HG03575 (cell line): ENCODE measurements around the gene PSMB7.

Experiments
- ATAC-seq: cut with Tn5 transposase; IDR thresholded peaks from one replicate; pipeline ENCODE4 v1.9.1; 2021; ENCODE audit not compliant: unreplicated experiment, insufficient number of reproducible peaks, low FRiP score; ENCODE audit errors: extremely low read depth

PSMB7 gene

GRCh38 chr9:124366476-124367220 is 48.6 kb downstream of the PSMB7 start:
- no peak for ATAC-seq

DNA sequence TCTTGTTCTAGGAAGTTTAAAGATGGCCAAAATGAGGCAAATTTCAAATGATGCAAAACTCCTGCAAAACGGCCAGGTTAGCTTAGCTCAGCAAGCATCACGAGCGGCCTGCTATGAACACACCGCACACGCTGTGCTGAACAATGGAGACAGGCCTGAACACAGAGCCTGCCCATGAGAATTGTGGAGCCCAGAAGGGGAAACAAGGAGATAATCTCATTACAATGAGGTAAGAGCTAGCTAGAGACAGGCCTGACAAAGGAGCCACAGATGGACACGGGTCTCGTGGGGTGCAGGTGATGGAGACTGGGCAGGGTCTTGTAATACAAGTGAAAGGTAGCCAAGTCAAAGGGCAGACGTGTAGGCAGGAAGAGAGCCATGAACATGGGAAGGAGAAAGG is 50.2 kb downstream of the PSMB7 start:
- no peak for ATAC-seq

DNA sequence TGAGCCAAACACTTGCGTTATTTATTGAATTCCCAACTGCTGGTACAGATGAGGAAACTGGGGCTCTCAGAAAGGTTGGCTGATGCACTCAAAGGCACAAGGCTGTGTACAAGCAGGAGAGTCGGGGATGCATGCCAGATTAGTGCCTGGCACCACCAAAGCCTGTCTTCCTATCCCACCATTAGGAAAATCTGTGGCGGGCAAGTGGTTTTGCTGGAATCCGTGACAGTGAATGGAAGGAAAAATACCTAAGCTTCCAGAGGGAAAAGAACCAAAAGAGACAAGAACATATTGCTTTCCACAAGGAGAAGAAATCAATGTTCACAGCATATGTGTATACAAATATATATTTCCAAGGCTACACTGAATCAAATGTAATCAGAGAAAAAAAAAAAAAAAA is 51.1 kb downstream of the PSMB7 start:
- ATAC-seq: no peak

GRCh38 chr9:124363326-124364096 is 51.7 kb downstream of the PSMB7 start:
- no peak for ATAC-seq

DNA sequence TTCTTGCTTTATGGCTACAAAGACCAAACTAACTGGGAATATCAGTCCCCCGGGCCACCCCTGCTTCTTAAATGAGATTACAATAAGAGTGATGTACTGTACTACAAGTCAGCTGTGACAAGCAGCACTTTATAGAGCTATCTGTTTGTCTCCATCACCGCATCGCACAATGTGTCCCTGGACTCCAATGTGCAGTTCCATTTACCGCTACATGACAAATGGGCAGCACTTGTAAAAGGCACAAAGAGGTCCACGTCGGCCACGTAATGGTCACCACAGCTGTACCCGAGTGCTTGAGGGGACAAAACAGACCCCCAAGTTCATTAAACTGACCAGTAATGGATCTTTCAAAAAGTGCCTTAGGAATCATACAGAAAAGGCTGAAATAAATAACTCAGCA is 54.1 kb downstream of the PSMB7 start:
- no peak for ATAC-seq

DNA sequence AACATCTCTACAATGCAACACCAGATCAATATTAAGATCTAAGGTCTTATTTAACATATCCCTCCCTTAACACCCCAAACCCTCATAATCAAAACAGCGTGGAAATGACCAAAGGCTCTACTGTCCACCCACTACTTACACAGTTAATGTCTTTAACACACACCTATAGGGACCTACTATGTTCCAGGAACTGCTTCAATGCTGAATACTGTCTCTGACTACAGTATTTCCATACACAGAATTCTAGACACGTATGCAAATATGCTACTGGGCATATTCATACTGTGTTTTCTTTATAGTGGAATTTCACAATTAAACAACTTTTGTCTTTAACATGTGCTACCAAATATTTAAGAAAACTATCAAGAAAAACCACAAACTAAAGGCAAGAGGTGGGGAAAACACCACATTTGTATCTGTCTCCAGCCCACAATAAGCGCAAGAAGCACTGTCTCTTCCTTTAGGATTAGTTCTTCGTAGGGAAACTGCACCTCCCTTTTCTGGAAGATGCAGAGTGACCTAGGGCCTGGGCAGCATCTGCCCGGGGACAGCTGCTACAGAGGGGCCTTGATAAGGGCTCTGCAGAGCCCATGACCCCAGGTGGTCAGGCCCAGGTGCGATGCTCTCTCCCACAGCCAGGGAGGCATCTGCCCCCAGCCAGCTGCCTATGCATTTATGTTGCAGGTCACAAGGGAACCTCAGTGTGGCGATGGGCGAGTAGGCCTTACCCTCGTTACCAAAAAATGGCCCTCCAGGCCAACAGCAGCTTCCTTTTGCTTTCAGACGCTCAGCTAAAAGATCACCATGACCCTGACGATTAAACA is 55.2 kb downstream of the PSMB7 start:
- ATAC-seq: no peak

GRCh38 chr9:124359426-124359825 is 55.8 kb downstream of the PSMB7 start:
- ATAC-seq: no peak

DNA sequence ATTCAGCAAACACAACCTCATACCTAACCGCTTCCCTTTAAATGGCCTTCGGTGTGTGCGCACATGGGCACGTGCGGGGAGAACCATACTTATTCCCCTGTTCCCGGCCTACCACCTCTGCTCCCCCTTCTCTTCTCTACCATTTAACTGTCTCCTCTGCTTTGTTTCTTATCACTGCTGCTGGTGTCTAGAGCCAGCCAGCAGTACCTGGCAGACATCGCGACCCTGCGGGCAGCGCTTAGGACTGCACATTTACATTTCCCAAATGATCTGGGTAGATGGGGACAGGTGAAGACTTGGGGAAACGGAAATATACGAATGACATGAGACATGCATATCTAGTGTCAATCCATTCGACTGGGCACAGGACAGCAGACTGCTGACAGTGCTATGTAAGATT is 56.6 kb downstream of the PSMB7 start:
- no peak for ATAC-seq

DNA sequence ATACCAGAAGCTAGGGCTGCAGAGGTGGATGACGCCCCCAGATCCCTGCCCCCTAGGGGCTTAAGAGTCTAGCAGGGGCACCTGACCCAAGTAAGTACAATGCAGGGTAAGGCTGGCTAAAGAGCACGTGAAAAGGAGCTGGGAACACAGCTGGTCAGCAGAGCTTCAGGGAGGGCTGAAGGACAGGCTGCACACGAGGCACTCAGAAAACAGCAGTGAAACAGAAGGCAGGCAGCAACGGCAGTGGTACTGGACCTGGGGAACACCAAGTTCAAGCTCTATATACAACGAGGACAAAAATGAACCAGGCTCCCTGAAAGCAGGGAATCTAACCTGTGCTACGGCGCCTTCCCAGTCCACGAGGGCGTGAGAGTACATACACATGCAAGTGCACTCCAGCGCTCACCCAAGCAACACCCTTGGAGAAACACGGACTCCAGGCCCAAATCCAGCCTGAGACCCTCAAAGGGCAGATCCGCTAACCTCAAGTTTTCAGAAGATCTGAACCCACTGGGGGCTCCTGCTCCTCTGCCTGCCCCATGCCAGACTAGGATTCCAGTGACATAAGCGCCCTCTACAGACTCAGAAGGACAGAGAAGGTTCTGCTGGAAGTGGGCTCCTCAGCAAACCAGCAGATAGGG is 57.4 kb downstream of the PSMB7 start:
- ATAC-seq: no peak

DNA sequence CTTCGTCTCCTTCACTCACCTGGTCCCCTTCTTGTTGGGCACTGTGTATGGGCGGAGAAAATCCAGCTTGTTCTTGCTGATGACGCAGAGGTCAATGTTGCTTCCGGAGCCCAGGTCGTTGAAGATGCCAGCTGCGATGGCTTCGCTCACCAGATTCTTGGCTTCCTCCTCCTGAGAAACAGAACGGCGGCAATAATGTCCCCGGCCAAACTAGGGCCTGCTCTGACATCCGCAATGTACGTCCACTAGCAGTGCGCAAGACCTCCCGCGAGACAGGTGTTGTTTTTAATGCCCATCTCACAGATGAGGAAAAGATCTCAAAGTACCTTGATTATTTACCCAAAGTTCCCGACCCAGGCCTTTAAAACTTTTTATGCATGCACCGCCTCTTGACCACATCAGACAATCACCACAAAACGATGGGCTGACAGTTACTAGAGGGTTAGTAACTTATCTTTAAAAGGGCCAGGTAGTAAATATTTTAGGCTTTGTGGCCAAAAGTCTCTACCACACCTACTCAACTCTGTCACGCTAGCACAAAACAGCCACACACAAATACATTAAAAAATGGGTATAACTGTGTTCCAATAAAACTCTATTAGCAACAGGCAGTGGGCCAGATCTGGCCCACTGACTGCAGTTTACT is 58.4 kb downstream of the PSMB7 start:
- ATAC-seq: no peak

DNA sequence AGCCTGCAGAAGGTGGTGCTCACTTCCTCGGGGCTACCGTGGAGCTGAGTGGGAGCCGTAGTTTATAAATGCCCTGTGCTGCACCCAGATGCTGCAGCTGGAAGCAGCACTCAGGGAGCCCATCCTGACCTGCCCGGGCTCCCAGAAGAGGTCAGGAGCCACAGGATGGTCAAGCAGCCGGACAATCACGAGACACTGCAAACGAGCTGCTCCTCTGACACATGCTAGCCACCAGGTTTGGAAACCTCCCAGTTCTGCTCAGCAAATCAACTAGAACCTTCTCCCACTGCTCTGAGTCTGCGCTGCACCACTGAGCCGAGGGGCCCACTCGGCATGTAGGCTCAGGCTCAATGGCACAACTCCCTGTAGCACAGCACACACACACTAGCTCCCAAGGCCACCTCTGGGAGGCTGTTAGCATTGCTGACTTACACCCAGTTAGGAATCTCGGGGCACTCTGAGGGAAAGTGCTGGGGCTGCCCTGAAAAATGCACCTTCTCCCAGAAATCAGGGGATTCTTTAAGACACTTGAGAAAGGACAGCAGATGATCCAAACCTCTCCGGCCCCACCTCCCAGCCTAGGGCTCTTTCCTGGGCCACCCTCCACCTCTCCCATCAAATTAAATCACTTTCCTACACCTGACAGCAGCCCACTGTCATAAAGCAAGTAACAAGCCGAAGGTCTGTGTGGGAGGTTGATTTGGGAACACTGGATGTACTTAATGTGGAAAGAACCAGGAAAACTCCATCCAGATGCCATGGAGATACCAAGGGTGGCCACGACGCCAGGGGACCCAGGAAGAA is 59.1 kb downstream of the PSMB7 start:
- ATAC-seq: no peak

- ATAC-seq: no peak
Measured at GRCh38 chr9:124355039-124355940, 60.0 kb downstream of the PSMB7 start.

GRCh38 chr9:124354346-124355038 is 60.8 kb downstream of the PSMB7 start:
- ATAC-seq: no peak

DNA sequence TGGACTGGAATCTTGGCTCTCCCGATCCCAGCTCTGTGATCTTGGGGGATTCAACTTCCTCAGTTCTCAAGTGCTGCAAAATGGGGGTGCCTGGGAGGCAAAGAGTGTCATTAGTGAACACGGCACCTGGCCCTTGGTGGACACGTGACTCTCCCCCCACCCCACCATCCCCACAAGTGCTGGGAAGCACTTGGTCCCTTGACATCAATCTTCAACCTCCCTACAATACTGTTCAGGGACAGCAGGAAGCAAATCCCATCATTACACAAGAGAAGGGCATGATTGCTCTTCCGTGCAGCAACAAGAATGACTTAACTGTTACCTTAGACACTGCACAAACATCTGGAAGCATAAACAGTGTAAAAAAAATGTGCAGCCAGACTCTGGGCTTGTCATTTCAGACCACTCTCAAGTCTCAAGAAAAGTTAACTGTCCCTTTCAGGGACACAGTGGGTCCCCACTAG is 61.4 kb downstream of the PSMB7 start:
- ATAC-seq: no peak

DNA sequence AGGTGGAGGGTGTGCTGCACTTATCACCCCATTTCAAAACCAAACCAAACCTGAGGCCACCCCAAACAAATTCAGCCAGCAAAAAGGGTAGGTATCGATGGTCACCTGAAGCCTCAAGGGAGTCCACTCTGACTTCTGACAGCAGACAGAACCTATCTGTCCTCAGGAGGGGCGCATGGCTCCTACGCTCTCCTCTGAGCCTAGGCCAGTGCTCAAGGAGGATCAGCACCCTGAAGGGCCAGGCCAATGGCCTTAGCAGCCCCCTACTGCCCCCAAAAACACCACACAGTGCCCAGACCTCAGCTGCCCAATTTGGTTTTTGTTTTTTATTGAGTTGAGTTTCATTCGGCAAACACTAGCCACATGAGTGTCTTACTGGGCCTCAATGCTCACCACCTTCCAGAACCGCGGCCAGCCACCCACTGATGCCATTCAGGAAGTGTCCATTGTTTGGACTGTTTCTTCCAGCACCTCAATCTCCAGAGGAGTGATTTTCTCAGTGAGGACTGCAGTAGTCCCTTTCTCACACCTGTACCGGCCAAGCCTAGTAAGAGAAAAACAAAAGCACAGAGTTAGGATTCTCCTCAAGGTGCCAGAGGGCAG is 62.0 kb downstream of the PSMB7 start:
- no peak for ATAC-seq

DNA sequence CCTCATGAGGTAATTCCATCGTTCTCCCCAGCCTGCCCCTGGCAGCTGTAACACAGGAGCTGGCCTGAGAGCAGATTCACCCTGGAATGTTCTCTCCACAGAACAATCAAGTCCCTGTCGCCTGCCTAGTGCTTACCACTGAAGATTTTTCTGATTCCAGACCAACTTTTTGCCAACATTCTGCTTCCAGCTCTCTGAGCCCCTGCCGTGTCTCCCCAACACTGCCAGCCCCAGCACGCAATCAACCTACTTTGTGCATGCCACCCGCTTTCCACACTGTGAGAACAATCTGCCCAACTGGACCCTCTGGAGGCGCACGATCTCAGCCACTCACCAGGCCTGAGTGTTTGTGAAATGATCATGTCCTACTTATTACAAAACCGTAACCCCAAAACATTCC is 62.6 kb downstream of the PSMB7 start:
- no peak for ATAC-seq
